A549 (cell line): Measurements from ENCODE around the gene TIGD2.

Source experiments
- BCL3 ChIP-seq: fragments of >200 bp; sonication (Bioruptor Twin); formaldehyde crosslinking; IDR thresholded peaks from 3 replicates; pipeline ENCODE4 v1.6.1; 2016
- CEBPB ChIP-seq, 2 experiments: fragments of >200 bp in 1 of 2; sonication (Bioruptor Twin) in 1 of 2; formaldehyde crosslinking in 1 of 2; IDR thresholded peaks; 2 replicates each; pipeline ENCODE4 v1.6.1; 2012 to 2016
- CHD2 ChIP-seq: fragments of 150-350 bp; IDR thresholded peaks from 2 replicates; pipeline ENCODE4 v1.6.1; 2014; ENCODE audit warnings: low read length; ENCODE audit not compliant: partially characterized antibody
- CTCF ChIP-seq: fragments of >200 bp; sonication (Bioruptor Twin); formaldehyde crosslinking; IDR thresholded peaks from 3 replicates; pipeline ENCODE4 v1.5.1; 2016
- EP300 ChIP-seq, 2 experiments: fragments of >200 bp; sonication (Bioruptor Twin); formaldehyde crosslinking; IDR thresholded peaks; 2 replicates in 1 of 2; 3 replicates in 1 of 2; pipeline ENCODE4 v1.6.1; 2016 to 2017
- FOXS1 ChIP-seq: fragments of 250-450 bp; sonication (Bioruptor Pico); IDR thresholded peaks from 2 replicates; pipeline ENCODE4 v1.5.0; 2020; ENCODE audit warnings: mild to moderate bottlenecking, moderate library complexity
- MAZ ChIP-seq: fragments of 150-350 bp; IDR thresholded peaks from 2 replicates; pipeline ENCODE4 v1.6.1; 2014; ENCODE audit warnings: antibody characterized with exemption, low read depth, low read length, borderline replicate concordance
- PHF8 ChIP-seq: fragments of 200-600 bp; sonication (generic); IDR thresholded peaks from 2 replicates; pipeline ENCODE4 v1.6.1; 2016; ENCODE audit warnings: low read depth, mild to moderate bottlenecking, antibody characterized with exemption, moderate library complexity, borderline replicate concordance
- POLR2A ChIP-seq: IDR thresholded peaks from 2 replicates; pipeline ENCODE4 v1.6.1; 2012; ENCODE audit warnings: mild to moderate bottlenecking, low read length
- RAD21 ChIP-seq, 2 experiments: fragments of >200 bp in 1 of 2; sonication (Bioruptor Twin) in 1 of 2; formaldehyde crosslinking in 1 of 2; IDR thresholded peaks in 1 of 2; conservative IDR thresholded peaks in 1 of 2; 2 replicates in 1 of 2; 3 replicates in 1 of 2; pipeline ENCODE4 v1.6.1; 2012 to 2018; ENCODE audit warnings: inconsistent platforms in 1 of 2
- RFX5 ChIP-seq: fragments of 450-650 bp; IDR thresholded peaks from 2 replicates; pipeline ENCODE4 v1.7.1; 2014; ENCODE audit warnings: antibody characterized with exemption, mild to moderate bottlenecking, moderate library complexity
- RNF2 ChIP-seq: fragments of 200-600 bp; sonication (generic); IDR thresholded peaks from 2 replicates; pipeline ENCODE4 v1.6.1; 2016; ENCODE audit warnings: low read depth, mild to moderate bottlenecking, antibody characterized with exemption, moderate library complexity, borderline replicate concordance
- SMC3 ChIP-seq: fragments of >200 bp; sonication (Bioruptor Twin); formaldehyde crosslinking; IDR thresholded peaks from 3 replicates; pipeline ENCODE4 v1.6.1; 2018; ENCODE audit warnings: inconsistent platforms
- TF ChIP-seq, protein P1 (sequence below): IDR thresholded peaks from 2 replicates; pipeline ENCODE4 v1.6.1; 2012

- TF ChIP-seq CHD2: no peak
- no peak for TF ChIP-seq RFX5
- no peak for TF ChIP-seq CTCF
- no peak for TF ChIP-seq FOXS1 (CRISPR knock-in tag)
- TF ChIP-seq PHF8: no peak
- TF ChIP-seq CEBPB (IDR thresholded peaks at IDR 0.05): no peak
- TF ChIP-seq POLR2A: no peak
- TF ChIP-seq, protein P1, sequence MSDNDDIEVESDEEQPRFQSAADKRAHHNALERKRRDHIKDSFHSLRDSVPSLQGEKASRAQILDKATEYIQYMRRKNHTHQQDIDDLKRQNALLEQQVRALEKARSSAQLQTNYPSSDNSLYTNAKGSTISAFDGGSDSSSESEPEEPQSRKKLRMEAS: no peak
- no peak for TF ChIP-seq MAZ
- no peak for TF ChIP-seq EP300 (IDR thresholded peaks at IDR 0.05)
- no peak for TF ChIP-seq RNF2
- TF ChIP-seq SMC3: no peak
- TF ChIP-seq BCL3: no peak
- TF ChIP-seq RAD21 (conservative IDR thresholded peaks at IDR 0.05 in 1 of 2, IDR thresholded peaks at IDR 0.05 in 1 of 2): no peak
Observed at GRCh38 chr4:89162987-89163386, 51.7 kb downstream of the TIGD2 start.
